Medulla oblongata (tissue), 1 donor: ENCODE measurements around the gene STK39.
"Not testable (repeated sequence)": the region's sequence is repeated elsewhere in the genome, so short reads cannot be mapped to it uniquely, and the experiment has no call there.

Source experiments
- DNase-seq: peaks from one replicate; pipeline ENCODE4 v3.0.0-alpha.2; 2015; ENCODE audit errors: extremely low spot score

The STK39 gene

GRCh38 chr2:168137510-168138180 lies 109.8 kb downstream of the STK39 start:
- DNase-seq, result no peak

GRCh38 chr2:168136392-168136977 lies 110.9 kb downstream of the STK39 start:
- DNase-seq, result peak; percentile 68

GRCh38 chr2:168135630-168136029 lies 111.8 kb downstream of the STK39 start:
- DNase-seq, result no peak

- DNase-seq, result no peak
Observed at GRCh38 chr2:168135121-168135520, 112.3 kb downstream of the STK39 start.

GRCh38 chr2:168134485-168134884 lies 112.9 kb downstream of the STK39 start:
- no peak for DNase-seq

- DNase-seq, result no peak
Observed at GRCh38 chr2:168132389-168132788, 115.0 kb downstream of the STK39 start.

GRCh38 chr2:168130346-168130745 lies 117.0 kb downstream of the STK39 start:
- no peak for DNase-seq

- DNase-seq, result no peak
Observed at GRCh38 chr2:168127371-168127770, 120.0 kb downstream of the STK39 start.

- DNase-seq, result not testable (repeated sequence)
Observed at GRCh38 chr2:168122210-168122609, 125.2 kb downstream of the STK39 start.

GRCh38 chr2:168120730-168121129 lies 126.7 kb downstream of the STK39 start:
- DNase-seq, result no peak

- DNase-seq, result no peak
Observed at GRCh38 chr2:168120310-168120709, 127.1 kb downstream of the STK39 start.

- DNase-seq, result peak; percentile 85
Observed at GRCh38 chr2:168119515-168120141, 127.8 kb downstream of the STK39 start.

GRCh38 chr2:168118733-168119514 lies 128.5 kb downstream of the STK39 start:
- DNase-seq, result peak; percentile 92

DNA sequence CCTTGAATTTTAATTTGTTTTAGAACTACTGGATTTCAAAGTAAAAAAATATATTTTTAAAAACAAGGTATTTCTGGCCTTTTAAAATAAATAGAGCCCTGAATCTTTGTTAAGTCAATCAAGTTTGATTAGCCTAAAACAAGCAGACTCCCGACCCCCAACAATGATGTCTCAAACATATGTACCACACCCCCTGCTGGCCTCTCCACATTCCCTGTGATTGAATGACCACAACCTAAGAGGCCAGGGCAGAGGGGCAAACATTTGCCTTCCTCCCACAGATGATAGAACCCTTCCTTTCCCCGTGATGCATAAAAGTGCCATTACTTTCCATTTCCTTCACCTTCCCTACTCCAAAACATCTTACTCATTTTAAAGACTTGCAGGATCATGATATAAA lies 130.9 kb downstream of the STK39 start:
- no peak for DNase-seq

GRCh38 chr2:168114619-168115018 lies 132.8 kb downstream of the STK39 start:
- DNase-seq, result no peak

DNA sequence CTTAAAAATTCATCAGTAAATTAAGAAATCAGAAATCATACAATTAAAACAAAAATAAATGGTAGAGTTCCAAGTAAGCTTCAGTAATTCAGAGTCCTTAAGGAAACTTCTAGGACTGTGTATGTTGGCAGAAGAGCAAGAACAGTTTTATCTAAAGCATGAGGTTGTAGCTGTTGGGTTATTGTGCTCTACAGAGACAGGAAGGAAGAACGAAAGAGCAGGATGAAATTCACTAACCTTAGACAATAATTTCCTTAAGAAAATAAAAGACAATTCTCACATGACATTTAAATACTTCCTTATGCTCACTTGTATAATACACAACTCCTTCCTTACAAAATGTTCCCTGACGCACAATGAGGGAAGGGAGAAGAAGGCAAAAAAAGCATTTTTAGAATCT lies 133.4 kb downstream of the STK39 start:
- no peak for DNase-seq

- DNase-seq, result no peak
Observed at GRCh38 chr2:168107322-168107721, 140.1 kb downstream of the STK39 start.

DNA sequence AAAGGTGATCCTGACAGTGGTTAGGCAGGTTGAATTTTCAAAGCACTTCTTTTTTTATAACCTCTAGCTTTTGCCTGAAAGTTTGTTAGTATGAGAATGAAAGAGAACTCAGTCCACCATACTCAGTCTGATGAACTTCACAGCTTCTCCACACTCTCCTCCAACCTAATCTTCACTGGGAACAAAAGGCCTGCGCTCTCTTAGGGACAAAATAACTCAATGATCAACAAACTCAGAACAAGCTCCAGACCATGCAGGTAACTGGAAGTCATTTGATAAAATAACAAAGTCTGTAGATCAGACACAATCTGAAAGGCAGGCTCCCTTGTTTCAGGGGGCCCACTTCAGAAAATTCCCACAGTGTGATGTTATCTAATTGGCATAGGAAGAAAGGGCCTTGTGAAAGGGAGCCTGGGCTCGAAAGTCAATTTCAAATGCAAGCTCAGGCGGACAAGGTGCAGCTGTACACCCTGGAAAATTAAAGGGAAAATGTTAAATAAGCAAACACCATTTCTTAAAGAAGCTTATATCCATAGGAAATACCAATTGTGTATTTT lies 142.2 kb downstream of the STK39 start:
- no peak for DNase-seq

DNA sequence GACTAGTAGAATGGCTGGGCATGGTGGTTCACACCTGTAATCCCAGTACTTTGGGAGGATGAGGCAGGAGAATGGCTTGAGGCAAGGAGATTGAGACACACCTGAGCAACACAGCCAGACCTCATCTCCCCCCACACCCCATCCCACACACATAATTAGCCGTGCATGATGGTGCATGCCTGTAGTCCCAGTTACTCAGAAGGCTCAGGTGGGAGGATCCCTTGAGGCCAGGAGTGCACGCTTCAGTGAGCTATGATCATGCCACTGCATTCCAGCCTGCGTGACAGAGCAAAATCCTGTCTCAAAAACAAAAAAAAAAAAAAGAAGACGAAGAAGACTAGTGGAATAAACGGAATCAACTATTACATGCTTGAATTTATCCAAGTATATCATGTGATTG lies 150.0 kb downstream of the STK39 start:
- no peak for DNase-seq

DNA sequence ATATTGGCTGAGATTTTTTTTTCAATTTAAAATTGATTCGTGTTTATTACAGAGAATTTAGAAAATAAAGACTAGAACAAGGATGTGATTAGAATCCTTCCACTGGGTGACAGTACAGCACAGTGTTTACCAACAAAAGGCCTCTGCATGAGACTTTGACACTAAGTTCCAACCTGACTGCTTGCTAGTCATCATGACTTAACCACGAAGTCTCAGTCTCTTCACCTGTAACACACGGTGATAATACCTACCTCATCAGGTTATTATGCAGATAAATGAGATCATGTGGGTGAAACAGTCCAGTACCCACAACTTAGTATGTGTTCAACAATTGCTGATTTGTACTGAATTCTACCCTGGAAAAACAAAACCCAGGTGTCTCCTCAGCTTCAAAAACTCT lies 151.2 kb downstream of the STK39 start:
- no peak for DNase-seq

DNA sequence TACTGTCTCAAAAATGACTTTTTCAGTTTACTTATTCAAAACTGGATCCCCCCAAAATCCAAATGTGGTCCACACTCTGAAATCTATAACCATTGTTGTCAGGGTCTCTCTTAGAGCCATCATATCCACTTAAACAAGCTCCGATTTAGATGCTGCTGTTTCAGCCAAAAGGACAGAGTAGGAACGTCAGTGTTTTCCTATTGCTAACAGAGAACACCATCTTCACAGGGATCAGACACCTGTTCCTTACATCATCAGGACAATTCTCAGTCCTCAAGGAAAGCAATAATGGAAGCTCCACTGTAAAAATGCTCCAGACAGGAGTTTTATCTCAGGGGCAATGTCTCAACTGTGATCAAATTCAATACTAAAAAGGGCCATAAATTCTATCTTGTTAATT lies 155.4 kb downstream of the STK39 start:
- no peak for DNase-seq
